ENCODE results near the gene PIGT. TPM values are rescaled to one million over a fixed set of nuclear protein-coding genes. Genes with fewer than 3 reads are reported as not detected.

PIGT gene
- total RNA-seq, 2 experiments from 2014 or later: 43.7 to 47.7 TPM

DNA sequence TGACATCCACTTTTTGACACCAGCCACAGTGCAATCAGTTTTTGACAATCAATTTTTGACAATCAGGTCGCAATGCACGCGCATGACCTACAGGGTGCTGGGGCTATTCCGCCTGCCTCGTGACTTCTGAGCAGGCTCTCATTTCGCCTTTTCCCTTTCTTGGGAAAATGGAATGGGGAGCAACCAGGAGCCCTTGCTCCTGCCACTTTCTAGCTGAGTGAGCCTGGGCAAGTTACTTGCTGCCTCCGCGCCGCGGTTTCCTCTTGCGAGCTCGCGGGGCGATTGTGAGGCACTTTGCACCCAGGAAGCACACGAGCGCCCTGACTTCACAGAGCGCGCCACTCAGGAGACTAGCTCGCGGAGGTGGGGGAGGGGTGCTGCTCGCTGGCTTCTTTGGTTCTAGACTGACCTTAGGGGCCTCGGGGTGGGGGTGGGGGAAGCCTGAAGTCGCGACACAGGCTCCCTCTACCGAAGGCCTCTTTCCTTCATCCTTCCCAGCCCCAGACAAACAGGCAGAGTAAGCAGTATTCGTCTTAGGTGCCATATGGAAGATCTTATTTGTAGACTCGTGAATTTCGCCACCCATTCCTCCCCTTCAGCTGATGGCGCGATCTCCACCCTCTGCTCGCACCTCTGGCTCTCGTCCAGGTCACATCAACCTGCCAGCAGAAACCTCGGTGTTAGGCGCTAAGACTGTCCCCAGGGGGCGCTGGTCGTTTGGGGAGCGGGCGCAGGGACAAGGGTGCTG, 42.4 kb upstream of the PIGT start:
- H3K9me3 Mint-ChIP-seq: no peaks in the 10 kb centered on the region
- H3K4me3 Mint-ChIP-seq: peak overlapping the region; percentile 77
- ChIA-PET POLR2A (interaction anchor here (0.7 to 3.6 kb wide), 21 partner anchors 9 to 92 kb away, joined by 3 to 35 read pairs (median 3); partner anchors contain the start of genes DBNDD2, PIGT and SYS1), CTCF (interaction anchor here (0.7 to 24.4 kb wide), 45 partner anchors 9 to 412 kb away, joined by 3 to 549 read pairs (median 6); partner anchors contain the start of genes DBNDD2, PIGT, SDC4 and SYS1)
- TF ChIP-seq, protein P1, sequence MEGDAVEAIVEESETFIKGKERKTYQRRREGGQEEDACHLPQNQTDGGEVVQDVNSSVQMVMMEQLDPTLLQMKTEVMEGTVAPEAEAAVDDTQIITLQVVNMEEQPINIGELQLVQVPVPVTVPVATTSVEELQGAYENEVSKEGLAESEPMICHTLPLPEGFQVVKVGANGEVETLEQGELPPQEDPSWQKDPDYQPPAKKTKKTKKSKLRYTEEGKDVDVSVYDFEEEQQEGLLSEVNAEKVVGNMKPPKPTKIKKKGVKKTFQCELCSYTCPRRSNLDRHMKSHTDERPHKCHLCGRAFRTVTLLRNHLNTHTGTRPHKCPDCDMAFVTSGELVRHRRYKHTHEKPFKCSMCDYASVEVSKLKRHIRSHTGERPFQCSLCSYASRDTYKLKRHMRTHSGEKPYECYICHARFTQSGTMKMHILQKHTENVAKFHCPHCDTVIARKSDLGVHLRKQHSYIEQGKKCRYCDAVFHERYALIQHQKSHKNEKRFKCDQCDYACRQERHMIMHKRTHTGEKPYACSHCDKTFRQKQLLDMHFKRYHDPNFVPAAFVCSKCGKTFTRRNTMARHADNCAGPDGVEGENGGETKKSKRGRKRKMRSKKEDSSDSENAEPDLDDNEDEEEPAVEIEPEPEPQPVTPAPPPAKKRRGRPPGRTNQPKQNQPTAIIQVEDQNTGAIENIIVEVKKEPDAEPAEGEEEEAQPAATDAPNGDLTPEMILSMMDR (IDR thresholded peaks at IDR 0.05): peak; percentile 96
- peak; percentile 93 for ATAC-seq
- peak; percentile 93 for DNase-seq
- H3K36me3 Mint-ChIP-seq (ENCODE audit: low read depth): peaks cover 2% of the 10 kb centered on the region
- intact Hi-C loops (cut with micrococcal nuclease): loop anchor here (1.0 to 2.0 kb wide), 2 partner anchors 63 to 75 kb away; no protein-coding TSS in a partner anchor
- H3K27me3 Mint-ChIP-seq: no peaks in the 10 kb centered on the region
- peaks cover 29% of the 10 kb centered on the region for H3K4me1 Mint-ChIP-seq (ENCODE audit: low read depth)
- peak overlapping the region; percentile 83 for H3K27ac Mint-ChIP-seq

DNA sequence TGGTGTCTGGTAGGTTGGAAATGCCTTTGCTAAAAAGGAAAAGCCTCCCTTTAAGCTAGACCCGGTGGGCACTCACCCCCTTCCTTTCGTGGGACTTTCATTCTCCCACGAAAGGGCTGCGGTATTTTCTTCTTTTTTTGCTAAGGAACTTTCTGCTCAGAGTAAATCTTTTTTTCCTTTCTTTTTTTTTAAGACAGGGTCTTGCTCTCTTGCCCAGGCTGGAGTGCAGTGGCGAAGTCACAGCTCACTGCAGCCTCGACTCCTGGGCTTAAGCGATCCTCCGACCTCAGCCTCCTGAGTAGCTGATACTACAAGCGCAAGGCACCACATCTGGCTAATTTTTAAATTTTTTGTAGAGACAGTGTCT, 41.9 kb upstream of the PIGT start:
- CTCF ChIA-PET: interaction anchor here (0.7 to 24.4 kb wide), 42 partner anchors 8 to 412 kb away, joined by 3 to 549 read pairs (median 6); partner anchors contain the start of genes DBNDD2, PIGT, SDC4 and SYS1
- H3K4me3 Mint-ChIP-seq: peak overlapping the region; percentile 77
- POLR2A ChIA-PET: interaction anchor here (0.7 to 3.6 kb wide), 14 partner anchors 10 to 92 kb away, joined by 3 to 35 read pairs (median 4); partner anchors contain the start of genes PIGT and SYS1
- peaks cover 24% of the 10 kb centered on the region for H3K4me1 Mint-ChIP-seq (ENCODE audit: low read depth)
- peaks cover 2% of the 10 kb centered on the region for H3K36me3 Mint-ChIP-seq (ENCODE audit: low read depth)
- intact Hi-C loops (cut with micrococcal nuclease): loop anchor here (1.0 to 2.0 kb wide), 2 partner anchors 62 to 75 kb away; no protein-coding TSS in a partner anchor
- H3K27ac Mint-ChIP-seq: peak overlapping the region; percentile 83
- no peak for ATAC-seq
- no peaks in the 10 kb centered on the region for H3K27me3 Mint-ChIP-seq
- no peak for DNase-seq
- no peaks in the 10 kb centered on the region for H3K9me3 Mint-ChIP-seq
- TF ChIP-seq, protein P1 (IDR thresholded peaks at IDR 0.05): peak; percentile 47

DNA sequence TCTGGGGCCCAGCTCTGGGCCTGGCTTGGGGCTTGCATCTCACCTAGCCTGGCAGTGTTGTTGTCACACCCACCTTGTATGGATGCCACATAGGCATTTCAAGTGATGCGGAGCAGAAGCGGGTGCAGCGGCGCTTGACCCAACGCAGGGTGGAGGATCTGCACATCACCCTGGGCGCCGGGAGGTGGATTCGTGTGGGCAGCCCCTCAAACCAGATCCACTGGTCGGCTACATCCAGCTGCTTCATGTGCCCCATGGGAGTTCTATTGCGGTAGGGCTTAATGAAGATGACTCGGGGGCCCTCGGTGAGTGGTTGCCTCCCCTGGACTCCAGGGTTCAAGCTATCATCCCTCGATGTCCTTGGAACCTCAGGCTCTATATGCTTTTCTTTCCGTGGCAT, 41.0 kb upstream of the PIGT start:
- CTCF ChIA-PET: interaction anchor here (1.2 to 24.4 kb wide), 10 partner anchors 13 to 81 kb away, joined by 3 to 549 read pairs (median 19); partner anchors contain the start of genes PIGT and SYS1
- no peak for ATAC-seq

DNA sequence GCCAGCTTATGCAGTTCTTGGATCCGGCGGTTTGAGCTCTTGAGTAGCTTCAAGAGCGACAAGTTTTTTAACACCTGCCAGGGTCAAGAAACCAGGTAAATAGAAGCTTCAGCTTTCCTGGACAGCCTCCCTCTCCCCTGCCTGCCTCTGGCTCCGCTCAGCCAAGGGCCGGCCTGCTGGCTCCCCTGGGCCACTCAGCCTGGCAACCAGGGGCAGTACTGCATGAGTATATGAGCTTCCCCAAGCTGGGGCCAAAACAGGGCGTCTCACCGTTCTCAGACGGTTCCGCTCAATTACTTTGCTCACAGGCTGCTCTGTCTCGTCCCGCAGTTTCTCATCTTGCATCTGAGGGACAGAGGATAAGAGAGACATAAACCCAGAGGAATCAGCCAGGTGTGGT, 38.7 kb upstream of the PIGT start:
- intact Hi-C loops (cut with micrococcal nuclease): no loop called here
- ATAC-seq: no peak
- no peak overlapping the region for H3K4me3 Mint-ChIP-seq
- H3K36me3 Mint-ChIP-seq (ENCODE audit: low read depth): peaks cover 2% of the 10 kb centered on the region
- TF ChIP-seq, protein P1 (IDR thresholded peaks at IDR 0.05): no peak
- CTCF ChIA-PET: interaction anchor here (1.4 to 24.4 kb wide), 4 partner anchors 15 to 76 kb away, joined by 4 to 549 read pairs (median 157); partner anchors contain the start of gene SYS1
- H3K27me3 Mint-ChIP-seq: no peaks in the 10 kb centered on the region
- H3K4me1 Mint-ChIP-seq (ENCODE audit: low read depth): peaks cover 16% of the 10 kb centered on the region
- no peak overlapping the region for H3K27ac Mint-ChIP-seq
- no peak for DNase-seq
- POLR2A ChIA-PET: no interaction called here
- no peaks in the 10 kb centered on the region for H3K9me3 Mint-ChIP-seq

More for the DNA sequence above, 41.0 kb upstream of the PIGT start:
- POLR2A ChIA-PET: interaction anchor here (0.6 to 3.6 kb wide), 6 partner anchors 9 to 91 kb away, joined by 3 to 35 read pairs (median 3); partner anchors contain the start of gene SYS1
- Mint-ChIP-seq H3K4me3 (no peak overlapping the region), H3K4me1 (ENCODE audit: low read depth) (peaks cover 24% of the 10 kb centered on the region), H3K27me3 (no peaks in the 10 kb centered on the region), H3K36me3 (ENCODE audit: low read depth) (peaks cover 2% of the 10 kb centered on the region), H3K27ac (no peak overlapping the region), H3K9me3 (no peaks in the 10 kb centered on the region)
- no peak for DNase-seq
- TF ChIP-seq, protein P1 (IDR thresholded peaks at IDR 0.05): no peak
- intact Hi-C loops (cut with micrococcal nuclease): loop anchor here (1.0 to 2.0 kb wide), 2 partner anchors 61 to 74 kb away; no protein-coding TSS in a partner anchor
